GM04503 (cell line): ENCODE data around the gene RAP1GAP.
"Not testable (repeated sequence)": the region's sequence is repeated elsewhere in the genome, so short reads cannot be mapped to it uniquely, and the experiment has no call there.

Experiments used
- DNase-seq: peaks from one replicate; pipeline ENCODE4 v3.0.0-alpha.2; 2012; ENCODE audit warnings: low read depth

The RAP1GAP gene

DNA sequence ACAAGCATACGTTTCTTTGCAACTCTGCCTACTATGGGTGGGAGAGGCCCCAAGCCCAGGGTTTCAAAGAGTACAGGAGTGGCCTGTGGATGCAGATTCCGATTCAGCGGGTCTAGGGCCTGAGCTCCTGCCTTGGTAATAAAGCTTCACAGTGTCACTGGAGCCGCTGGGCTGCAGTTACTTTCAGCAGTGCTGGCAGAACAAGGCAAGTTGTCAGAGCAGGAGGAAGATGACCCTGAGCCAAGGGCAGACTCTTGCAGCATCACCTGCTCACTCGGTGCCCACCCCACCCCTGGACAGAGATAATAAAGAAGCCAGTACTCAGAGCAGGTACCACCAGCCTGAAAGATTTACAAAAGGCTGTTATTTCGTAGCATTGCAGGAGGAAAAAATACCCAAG, 8.0 kb upstream of the RAP1GAP start:
- DNase-seq: no peak

DNA sequence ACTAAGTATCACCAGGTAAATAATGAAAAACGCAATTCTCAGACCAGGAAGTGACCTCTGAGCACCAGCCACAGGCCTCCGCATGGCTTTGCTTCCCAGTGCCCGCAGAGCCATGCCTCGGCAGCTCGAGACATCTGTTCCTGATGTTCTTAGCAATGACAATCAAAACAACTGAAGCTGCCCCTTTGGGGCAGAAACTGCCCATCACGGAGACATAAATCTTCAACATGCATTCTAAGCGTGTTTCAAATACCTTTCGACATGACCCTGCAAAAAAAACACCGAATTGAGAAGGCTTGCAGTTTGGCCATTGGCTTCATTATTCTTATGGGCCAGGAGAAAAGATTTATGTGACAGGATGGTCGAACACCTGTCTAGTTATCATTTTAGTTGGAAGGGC, 5.8 kb upstream of the RAP1GAP start:
- DNase-seq: no peak

DNA sequence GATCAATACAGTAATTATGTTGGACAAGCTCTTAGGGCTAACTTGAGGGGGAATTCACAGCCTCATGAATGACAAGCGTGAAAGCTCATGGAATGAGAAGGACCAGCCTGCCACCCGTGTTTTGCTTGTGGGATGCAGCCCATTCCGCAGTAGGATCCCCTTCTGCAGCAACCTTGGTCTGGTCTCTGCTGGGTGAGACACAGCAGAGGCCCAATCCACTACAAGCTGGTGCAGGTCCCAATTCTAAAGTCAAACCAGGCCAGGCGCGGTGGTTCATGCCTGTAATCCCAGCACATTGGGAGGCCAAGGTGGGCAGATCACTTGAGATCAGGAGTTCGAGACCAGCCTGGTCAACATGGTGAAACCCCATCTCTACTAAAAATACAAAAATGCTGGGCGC, 4.7 kb upstream of the RAP1GAP start:
- not testable (repeated sequence) for DNase-seq

DNA sequence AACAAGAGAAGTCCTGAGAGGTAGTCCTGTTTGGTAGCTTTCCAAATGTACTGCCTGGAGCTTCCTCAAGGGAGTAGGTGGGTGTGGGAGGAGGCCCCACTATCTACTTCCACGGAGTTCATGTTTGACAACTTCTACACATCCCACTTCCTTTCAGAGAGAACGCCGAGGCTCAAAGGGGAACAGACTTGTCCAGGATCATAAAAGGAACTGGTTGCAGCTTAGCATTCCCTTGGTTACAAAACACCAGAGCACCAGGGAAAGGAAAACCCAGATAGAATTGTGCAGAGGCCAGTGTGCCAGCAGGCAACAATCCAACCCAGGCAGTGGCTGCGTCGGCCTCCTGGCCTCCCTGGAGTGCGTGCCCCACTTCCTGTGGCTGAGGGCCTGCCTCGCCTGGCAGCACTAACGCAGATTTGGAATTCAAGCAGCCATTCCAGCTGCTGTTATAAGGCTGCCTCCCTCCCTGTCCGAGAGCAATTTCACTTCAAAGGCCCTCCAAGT, 4.2 kb upstream of the RAP1GAP start:
- DNase-seq: peak; percentile 28

DNA sequence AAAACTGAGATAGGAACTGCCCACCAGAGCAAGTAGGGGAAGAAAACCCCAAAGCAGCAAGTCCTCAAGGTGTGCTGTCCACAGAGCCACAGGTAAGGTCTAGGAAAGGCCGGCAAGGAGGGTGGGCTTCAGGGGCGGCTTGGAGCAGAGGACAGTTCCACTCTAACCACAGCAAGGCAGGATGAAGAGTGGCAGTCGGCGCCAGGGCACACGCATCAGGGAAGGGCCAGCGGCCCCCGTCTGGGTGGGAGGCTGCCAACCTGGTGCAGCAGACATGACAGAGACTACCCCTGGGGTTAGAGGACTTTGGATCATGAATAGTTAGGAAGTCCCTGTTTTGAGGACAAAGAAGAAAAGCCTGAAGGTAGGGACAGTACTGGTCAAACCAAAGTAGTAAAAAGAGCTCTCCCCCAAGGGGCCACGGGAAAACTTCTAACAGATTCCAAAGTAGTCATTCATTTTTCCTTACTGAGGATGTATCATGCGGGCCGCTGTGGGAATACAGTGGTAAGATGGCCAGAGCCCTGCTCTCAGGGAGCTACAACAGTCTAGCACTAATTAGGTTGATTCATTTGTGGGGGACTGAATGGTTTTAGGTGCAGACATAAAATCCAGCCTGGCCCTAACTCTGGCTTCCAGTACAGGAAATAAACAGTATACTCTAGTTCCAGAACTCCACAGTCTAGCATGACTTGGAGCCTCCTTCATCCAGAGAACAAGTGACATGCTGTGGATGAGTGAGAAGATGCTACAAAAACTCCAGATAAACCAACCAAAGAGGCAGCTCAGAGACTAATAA, 3.5 kb upstream of the RAP1GAP start:
- DNase-seq: peak; percentile 38

DNA sequence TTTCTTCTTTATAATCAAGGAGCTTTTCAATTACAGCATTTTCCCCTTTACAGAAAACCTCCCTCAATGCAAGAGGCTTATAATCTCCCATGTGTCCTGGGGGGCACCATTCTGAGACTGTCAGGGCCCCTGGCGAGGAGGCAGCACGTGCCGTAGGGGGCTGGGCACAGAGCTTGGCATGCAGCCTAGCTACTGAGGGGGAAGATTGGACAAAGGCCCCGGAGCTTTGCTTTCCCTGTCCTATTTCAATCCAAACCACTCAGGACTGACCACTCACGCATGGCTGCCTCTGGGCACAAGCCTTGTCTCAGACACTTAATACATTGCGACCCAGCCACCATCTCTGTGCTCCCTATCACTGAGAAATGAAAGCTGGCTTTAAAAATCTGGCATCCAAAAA, 2.8 kb upstream of the RAP1GAP start:
- DNase-seq: no peak

DNA sequence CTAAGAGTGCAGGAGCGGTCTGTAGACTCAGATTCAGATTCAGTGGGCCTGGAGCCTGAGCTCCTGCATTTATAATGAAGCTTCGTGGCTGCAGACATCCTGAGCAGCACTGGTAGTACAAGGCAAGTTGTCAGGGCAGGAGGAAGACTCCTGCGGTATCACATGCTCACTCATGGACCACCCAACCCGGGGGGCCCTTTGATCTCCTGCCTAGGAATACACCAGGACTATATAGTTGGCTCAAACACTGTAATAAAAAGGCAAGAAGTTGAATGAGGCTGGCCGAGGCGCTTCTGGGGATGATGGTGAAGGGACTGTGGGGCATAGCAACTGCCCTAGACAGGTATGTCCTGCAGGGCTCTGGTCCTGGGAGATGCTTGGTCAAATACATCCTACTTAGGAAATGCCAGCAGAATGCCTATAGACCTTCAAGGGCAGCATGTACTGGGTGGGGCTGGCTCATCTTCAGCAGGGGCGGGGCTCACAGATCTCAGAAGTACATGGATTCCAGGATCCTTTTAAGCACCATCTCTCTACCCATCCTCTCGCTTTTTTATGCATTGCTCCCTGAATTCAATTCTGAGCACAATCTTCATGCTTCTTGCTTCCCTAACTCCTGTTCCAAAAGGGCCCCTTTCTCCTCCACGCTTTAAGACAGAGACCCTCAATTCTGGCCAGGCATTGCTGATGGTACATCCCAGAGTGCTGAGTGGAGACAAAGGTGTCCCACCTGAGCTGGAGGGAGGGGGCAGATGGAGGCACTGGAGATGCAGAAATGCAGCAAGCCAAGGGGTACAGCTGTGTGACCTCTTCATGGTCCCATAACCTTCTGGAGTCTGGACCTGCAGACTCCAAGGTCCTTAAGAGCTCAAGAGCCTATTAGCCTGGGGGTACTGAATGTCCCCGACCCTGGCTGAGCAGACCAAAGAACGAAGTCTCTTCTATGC, 2.1 kb upstream of the RAP1GAP start:
- no peak for DNase-seq

DNA sequence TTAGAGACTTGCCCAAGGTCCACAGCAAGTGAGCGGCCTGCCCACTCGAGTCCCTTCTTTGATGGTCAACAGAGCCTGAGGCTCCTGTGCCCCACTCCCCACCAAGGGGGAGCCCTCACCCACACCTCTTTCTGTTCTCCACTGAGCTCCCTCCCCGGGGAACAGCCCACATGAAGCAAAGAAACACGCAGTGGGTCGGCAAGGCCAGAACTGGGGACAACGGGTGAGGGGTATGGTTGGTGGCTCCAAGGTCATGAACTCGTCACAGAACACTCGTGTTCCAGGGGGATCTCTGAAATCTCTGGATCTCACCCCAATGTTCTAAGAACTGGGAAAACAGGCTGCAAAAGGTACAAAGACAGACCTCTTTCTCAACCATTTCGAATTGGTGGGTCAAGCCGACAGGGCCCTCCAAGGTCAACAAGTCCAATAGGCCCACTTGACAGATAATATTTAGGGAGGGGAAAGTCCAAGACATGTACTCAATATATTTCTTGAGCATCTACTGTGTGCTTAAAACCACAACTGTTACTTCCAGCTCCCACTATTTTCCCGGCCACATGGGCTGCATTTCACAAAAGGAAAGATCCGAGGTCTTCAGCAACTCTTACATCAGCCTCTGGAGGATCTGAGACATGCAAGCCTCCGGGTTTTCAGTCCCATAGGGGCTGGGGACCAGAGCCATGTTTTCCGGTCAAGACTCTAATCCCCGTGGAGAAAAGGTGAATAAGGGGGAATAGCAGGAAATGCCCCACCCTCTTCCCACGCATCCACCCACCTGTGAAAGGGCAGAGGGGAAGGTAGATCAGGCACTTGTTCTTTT, 1.1 kb upstream of the RAP1GAP start:
- no peak for DNase-seq

DNA sequence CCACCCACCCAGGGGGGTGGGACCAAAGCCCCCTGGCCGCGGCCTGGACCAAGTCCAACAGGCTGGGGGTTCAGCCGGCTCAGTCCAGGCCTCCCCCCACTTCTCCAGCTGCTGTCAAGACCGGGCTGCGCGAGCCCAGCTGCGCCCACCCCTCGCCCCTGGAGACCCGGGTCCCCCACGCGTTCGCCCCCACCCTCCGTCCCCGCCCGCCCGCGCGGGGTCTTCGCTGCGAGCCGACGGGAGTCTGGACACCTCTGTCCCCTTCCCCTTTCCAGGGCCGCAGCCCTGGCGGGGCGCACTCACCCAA, 253 bp downstream of the RAP1GAP start:
- no peak for DNase-seq

DNA sequence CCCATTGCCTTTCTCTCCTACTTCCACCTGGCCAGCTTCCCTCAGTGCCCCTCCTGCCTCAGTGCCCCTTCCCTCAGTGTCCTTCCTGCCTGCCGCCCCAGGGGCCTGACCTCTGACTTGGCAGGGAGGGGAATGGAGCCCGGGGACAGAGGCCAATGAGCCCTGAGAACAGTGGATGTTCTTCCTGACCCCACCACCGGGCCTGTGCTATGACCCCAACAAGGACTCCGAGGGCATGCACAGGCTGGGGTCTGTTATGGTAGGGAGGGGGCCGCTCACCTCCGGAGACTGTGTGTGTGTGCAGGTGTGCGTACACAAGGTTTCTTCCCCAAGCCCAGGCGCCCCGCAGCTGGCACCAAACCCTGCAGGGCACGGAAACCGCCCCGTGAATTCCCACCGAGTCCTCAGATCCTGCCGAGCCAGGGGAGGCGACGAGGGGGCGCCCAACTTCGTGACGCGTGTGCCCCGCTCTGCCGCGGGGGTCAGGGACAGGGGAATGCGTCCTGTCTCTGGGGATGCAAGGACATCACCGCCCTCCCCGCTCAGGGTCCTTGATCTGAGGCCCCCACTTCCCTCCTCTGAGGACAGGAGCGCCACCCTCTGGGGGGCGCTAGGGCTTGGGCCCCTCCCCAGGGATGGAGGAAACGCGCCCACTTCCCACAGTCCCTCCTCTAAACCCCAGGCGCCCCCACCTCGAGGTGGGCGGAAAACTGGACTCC, 766 bp downstream of the RAP1GAP start:
- DNase-seq: no peak

DNA sequence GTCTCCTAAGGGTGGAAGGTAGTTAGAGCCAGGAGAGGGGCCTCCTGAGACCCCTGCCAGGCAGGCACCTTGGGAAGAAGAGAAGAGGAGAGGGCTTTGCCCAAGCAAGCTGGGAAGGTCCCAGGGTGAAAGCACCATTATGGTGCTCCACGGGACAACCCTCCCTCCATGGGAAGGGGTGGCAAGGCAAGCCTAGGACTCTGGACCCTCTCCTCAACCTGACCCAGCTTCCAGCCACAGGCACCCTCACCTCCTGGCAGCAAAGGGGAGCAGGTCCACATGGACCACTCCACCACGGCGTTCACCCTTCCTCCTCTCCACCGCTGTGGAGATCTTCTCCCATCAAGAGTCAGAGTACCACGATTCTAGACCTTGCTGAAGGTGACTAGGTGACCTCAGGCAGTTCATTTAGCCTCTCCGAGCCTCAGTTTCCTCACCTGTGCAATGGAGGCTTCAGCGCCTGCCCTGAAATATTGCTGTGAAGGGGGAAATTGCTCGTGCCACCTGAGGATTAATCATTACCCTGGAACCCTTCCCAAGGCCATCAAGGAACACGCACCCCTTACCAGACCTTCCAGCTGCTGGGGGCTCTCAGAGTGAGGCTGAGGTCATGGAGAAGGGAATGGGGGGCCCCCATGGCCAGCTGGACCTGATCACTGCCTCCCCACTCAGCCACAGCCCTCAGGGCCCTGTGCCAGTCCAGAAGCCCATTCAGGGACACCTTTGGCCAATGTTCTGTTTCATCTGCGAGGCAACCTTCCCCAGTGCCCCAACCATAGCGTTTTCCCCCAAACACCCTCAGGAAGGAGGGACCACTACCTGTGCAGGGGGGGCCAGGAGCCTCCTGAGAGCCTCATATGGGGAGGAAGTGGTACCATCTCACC, 1.6 kb downstream of the RAP1GAP start:
- DNase-seq: no peak

DNA sequence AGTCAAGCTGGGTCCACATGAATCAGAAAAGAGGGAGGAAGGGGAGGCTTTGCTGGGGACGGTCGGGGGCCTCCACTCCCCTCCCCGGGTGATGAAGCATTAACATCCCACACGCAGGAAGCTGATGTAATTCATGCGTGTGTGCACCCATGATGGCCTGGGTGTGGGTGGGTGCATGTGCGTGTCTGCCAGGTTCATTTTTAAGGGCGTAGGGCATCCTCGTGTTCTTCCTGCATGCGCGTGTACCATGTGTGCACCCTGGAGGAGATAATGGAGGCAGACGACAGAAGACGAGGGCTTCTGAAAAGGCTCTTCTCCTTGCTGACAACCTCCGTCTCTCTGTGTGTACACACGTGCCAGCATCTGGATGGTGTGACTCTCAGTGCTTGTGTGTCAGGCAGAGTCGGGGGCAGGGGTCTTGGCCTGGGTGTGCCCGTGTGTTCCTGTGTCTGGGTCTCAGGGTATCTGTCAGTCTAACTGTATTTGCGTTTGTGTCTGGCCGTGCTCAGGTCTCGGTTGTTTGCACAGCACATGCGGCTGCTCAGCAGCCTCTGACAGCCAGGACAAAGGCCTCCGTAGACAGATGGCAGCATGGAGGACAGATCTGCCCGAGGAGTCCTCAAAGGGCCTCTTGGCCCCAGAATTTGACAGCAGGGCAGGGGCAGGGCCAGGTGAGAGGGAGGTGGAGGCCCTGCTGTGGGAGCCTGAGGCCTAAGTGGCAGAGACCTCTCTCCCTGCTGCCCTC, 2.4 kb downstream of the RAP1GAP start:
- no peak for DNase-seq

DNA sequence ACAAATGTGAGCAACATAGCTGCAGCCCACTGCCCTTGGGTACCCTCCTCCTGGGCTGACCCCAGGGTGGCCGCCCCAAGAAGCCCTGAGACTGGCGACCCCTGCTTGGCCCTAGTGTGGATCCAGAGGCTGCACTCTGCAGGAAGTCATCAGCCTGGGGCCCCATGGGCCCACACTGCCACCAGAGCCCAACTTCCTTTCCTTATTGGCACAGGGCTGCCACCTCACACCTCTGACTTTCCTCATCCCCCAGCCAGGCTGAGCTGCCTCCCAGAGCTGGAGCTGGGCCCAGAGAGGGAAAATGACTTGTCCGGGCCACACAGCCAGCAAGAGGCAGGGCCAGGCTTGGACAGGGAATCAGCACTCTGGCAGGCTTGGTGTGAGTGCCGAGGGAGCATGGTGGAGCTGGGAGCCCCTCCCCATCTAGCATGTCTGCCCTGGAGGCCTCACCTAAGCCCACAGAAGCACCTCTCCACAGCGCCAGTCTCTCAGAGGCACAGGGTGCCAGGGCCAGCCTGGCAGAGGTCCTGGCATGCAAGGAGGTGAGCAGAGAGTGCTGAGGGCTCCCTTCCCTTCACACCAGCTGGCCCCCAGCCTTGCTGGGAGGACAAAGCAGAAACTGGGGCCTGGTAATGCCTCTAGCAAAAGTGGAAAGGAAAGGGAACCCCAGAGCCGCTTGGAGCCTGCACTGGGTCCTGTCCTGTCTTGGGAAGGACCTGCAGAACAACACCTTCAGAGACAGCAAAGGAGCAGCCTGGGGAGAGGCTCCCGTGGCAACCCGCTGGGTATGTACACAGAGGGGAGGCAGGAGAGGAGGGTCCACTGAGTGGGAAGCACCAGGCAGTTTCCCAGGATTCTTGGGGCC, 3.2 kb downstream of the RAP1GAP start:
- no peak for DNase-seq

DNA sequence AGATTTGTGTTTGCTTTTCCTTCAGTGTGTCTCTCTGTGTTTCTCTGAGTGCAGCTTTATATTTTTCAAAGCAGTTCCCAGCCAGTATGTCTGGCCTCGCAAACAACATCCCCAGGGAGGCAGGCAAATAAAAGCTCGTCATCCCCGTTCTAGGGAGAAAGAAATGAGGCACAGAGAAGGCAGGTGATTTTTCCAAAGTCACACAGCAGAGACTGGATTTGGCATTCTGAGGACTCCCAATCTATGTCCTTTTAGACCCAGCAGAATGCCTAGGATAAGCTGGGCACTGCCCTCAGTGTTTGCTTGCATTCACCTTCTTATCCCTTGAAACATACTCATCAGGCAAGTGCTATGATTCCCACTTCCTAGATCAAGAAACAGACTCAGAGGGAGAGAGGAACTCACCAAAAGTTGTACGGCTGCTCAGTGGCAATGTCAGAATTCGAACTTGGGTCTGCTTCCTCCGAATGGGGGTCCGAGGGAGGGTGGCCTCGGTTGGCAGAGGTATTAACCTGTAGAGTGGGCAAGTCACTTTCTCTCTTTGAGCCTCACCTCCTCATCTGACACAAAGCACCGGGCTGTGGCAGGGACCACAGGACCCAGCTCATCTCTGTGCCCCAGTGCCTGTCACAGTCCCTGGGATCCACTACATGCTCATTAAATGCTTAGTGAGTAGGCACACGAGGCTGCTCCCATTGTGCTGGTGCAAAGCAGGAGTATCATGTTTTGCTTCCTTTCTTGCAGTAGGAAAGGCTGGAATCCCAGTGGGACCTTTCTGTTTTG, 4.2 kb downstream of the RAP1GAP start:
- DNase-seq: no peak

DNA sequence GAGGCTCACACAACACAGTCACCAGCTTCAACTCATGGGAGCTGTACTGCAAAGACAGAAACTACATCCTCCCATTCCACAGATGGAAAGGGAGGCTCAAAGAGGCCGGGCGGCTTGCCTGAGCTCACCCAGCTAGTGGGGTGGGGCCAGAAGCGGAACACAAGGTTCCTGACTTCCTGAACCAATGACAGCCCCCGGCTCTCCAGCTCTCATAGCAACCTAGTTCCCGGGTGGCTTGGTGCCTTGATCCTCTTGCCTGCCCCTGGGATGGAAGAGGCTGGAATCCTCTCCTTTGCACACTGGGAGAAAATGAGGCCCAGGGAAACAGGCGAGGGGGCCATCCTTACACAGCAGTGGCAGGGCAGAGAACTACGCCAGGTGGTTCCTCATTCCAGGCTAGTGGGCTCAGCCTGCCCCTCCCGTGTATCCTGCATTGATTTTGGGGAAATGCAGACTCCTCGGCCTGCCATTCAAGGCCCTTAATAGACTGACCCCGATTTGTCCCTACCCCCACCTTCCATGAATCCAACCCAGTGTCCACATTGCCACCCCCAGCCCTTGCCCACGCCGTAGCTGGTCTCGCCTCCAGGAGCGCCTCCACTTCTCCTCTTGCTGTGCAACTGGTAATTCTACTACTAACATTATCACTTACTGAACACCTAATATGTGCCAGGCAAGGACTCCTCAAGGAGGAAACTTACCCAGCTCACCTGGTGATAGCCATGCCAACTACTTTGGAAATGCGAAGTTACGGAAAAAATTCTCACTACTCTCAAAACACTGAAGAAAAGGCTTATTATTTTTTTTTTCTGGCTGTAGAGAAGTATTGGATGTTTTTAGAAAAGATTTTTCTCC, 5.0 kb downstream of the RAP1GAP start:
- DNase-seq: no peak

DNA sequence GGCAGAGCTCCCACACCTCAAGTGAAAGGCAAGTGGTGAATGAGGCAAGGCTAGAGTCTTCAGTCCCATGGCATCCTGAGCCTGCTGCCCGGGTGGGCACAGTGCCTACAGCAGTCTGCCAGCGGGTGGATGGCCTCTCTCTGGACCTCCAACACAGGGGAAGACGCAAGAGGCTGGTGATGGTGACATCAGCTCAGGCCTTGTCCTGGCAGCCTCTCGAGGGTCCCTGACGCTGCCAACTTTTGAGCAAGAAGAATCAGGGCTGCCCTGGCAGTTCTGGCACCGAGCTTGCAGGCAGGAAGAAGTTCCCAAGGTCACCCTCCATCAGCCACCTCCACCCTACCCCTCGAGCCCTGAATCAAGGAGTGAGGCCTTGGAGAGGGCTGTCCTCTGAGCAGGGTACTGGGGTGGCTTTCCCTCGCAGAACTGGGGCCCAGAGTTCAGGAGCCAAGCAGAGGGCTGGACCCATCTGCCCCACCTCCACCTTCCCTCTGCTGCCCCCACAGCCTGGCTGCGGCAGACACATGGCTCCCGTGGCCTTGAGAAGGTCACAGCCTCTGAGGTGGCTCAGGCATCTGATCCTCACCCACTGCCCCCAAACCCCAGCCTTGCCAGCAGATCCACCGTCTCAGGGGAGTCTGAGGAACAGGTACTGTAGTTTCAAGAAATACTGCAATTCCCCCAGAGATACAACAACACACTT, 5.8 kb downstream of the RAP1GAP start:
- DNase-seq: no peak
